GM18499 (cell line): Measurements from ENCODE around the gene PTDSS2.
"Not testable (repeated sequence)": the region's sequence is repeated elsewhere in the genome, so short reads cannot be mapped to it uniquely, and the experiment has no call there.

Experiments
- ATAC-seq: cut with Tn5 transposase; IDR thresholded peaks from one replicate; pipeline ENCODE4 v1.9.1; 2021; ENCODE audit warnings: moderate number of reproducible peaks; ENCODE audit not compliant: insufficient read depth, unreplicated experiment

PTDSS2 gene

GRCh38 chr11:464316-464715 lies 14.2 kb downstream of the PTDSS2 start:
- no peak for ATAC-seq

GRCh38 chr11:465896-466530 lies 15.9 kb downstream of the PTDSS2 start:
- no peak for ATAC-seq

- no peak for ATAC-seq
Measured at GRCh38 chr11:468036-468435, 18.0 kb downstream of the PTDSS2 start.

- no peak for ATAC-seq
Measured at GRCh38 chr11:468493-468892, 18.4 kb downstream of the PTDSS2 start.

GRCh38 chr11:469026-469683 lies 19.1 kb downstream of the PTDSS2 start:
- ATAC-seq: not testable (repeated sequence)

- no peak for ATAC-seq
Measured at GRCh38 chr11:469684-470560, 19.8 kb downstream of the PTDSS2 start.

- ATAC-seq: no peak
Measured at GRCh38 chr11:471468-472145, 21.5 kb downstream of the PTDSS2 start.

- ATAC-seq: no peak
Measured at GRCh38 chr11:472272-472671, 22.2 kb downstream of the PTDSS2 start.

- ATAC-seq: no peak
Measured at GRCh38 chr11:472816-473215, 22.7 kb downstream of the PTDSS2 start.

GRCh38 chr11:473415-473814 lies 23.3 kb downstream of the PTDSS2 start:
- ATAC-seq: no peak

- ATAC-seq: no peak
Measured at GRCh38 chr11:473962-474785, 24.1 kb downstream of the PTDSS2 start.

GRCh38 chr11:474914-475506 lies 24.9 kb downstream of the PTDSS2 start:
- ATAC-seq: no peak

- no peak for ATAC-seq
Measured at GRCh38 chr11:475941-476340, 25.9 kb downstream of the PTDSS2 start.

- ATAC-seq: no peak
Measured at GRCh38 chr11:476416-476815, 26.3 kb downstream of the PTDSS2 start.

- no peak for ATAC-seq
Measured at GRCh38 chr11:477052-477715, 27.1 kb downstream of the PTDSS2 start.

- ATAC-seq: no peak
Measured at GRCh38 chr11:479311-479710, 29.2 kb downstream of the PTDSS2 start.

GRCh38 chr11:484616-485015 lies 34.5 kb downstream of the PTDSS2 start:
- no peak for ATAC-seq

GRCh38 chr11:486189-486588 lies 36.1 kb downstream of the PTDSS2 start:
- ATAC-seq: no peak

- no peak for ATAC-seq
Measured at GRCh38 chr11:487571-488021, 37.5 kb downstream of the PTDSS2 start.
